GM21576 (cell line): ENCODE data around the gene NF1.
"Not testable (repeated sequence)": the region's sequence is repeated elsewhere in the genome, so short reads cannot be mapped to it uniquely, and the experiment has no call there.

Source experiments
- ATAC-seq: cut with Tn5 transposase; IDR thresholded peaks from one replicate; pipeline ENCODE4 v1.9.1; 2021; ENCODE audit warnings: mild to moderate bottlenecking, moderate library complexity; ENCODE audit not compliant: unreplicated experiment

NF1 gene

DNA sequence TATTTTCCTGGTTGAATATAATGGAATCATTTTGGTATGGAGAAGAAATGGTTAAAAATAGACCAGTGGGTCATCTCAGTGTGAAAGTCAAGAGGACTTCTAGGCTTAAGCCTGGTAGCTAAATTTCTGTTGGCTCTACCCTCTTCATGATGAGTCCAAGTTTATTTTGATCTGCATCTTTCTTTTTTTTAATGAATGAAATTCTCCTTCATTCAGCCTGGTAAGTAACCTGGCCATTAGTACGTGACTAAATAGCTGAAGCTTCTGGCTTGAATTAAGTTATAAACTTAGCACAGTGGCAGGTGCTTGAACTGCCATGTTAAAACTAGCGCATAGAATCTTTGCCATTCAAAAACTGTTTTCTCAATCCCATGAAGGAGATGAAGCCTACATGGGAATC lies 28.0 kb downstream of the NF1 start:
- no peak for ATAC-seq

DNA sequence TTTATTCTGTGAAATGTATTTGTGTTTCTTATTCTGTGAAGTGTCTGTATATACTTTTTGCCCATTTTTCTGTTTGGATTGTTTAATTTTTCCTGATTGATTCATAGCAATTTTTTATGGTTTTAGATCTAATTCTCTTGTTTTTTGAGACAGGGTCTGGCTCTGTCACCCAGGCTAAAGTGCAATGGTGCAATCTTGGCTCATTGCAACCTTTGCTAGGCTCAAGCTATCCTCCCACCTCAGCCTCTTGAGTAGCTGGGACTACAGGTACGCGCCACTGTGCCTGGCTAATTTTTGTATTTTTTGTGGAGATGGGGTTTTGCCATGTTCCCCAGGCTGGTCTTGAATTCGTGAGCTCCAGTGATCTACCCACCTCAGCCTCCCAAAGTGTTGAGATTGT lies 31.5 kb downstream of the NF1 start:
- no peak for ATAC-seq

GRCh38 chr17:31128241-31128640 lies 33.5 kb downstream of the NF1 start:
- ATAC-seq = no peak

GRCh38 chr17:31130286-31131224 lies 35.8 kb downstream of the NF1 start:
- no peak for ATAC-seq

- ATAC-seq = no peak
Measured at GRCh38 chr17:31131299-31131698, 36.5 kb downstream of the NF1 start.

GRCh38 chr17:31132977-31133376 lies 38.2 kb downstream of the NF1 start:
- ATAC-seq = no peak

GRCh38 chr17:31134576-31134975 lies 39.8 kb downstream of the NF1 start:
- no peak for ATAC-seq

- ATAC-seq = no peak
Measured at GRCh38 chr17:31136319-31136718, 41.5 kb downstream of the NF1 start.

DNA sequence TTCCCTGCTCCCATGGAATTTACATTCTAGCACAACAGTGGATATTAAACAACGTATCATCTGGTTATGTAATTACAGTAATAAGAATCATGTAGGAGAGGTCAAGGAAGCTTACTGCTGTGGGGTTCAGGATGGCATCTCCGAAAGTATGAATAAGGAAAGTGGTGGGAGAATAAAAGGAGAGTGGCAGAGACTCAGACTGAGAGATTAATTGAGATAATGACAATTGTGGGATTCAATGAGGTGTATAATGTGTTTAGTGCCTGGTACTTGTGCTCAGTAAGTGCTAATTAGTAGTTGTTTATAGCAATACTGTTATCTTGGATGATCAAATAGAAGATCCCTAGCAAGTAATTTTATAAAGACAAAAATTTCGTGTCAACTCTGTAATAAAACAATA lies 45.3 kb downstream of the NF1 start:
- ATAC-seq = no peak

GRCh38 chr17:31144428-31144827 lies 49.7 kb downstream of the NF1 start:
- ATAC-seq = no peak

DNA sequence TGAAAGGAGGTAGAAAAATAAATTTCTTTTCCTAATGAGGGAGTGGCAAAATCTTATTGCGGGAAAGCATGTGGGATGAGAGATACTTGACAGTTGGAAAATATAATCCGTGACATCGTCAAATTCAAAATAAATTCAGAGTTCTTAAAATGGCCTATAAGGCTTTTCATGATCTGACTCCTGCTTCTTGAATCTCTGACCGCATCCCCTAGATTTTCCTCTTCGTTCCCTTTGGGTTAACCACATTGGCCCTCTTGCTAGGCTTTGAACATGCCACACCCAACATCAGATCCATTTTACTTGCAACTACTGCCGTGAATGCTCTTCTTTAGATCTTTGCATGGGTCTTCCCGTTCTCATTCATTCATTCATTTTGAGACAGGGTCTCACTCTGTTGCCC lies 50.1 kb downstream of the NF1 start:
- no peak for ATAC-seq

DNA sequence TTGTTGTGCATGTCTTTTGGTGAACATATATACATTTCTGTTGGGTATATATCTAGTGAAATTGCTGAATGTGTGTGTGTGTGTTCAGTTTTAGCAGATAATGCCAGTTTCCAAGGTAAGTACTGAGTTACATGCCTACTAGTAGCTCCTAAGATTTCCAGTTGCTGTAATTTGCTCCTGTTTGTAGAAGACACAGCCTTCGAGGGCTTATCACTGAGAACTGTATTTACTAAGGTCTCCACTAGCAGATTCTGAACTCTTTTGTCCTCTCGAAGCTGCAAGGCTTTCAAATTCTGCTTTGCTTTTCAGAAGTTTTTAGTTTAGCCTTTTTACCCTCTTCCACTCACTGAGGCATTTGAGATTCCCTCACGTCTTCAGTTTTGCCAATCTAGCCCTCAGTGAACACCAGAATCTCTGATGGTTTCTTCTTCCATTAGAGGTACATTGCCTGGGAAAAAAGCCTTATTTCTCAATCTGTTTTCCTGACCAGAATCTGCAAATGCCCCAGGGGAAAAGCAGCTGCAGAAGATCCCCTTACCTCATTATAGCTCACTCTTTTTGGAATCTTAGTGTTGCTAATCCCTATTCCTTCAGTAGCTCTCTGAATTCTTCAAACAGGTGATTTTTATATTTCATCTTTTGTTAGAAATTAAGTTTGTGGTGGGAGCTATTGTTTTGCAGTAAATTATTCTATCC lies 52.9 kb downstream of the NF1 start:
- ATAC-seq = no peak

GRCh38 chr17:31148205-31148604 lies 53.4 kb downstream of the NF1 start:
- no peak for ATAC-seq

DNA sequence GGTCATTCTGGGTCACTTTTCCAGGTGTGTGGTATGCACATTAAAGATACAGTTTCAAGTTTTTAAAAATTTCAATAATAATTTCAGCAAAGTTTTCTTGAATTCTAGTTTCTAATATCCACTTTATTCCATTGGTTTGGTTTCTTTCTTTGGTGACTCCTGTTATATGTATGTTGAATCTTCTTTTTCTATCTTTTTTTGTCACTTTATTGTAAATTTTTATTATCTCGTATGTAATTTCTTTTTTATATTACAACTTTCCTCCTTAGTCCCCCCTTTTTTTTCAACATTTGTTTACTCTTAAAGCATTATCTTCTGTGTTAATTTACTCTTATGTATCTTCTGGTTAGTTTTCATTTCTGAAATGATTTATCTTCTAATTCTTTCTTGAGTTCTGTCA lies 57.5 kb downstream of the NF1 start:
- ATAC-seq = no peak

- no peak for ATAC-seq
Measured at GRCh38 chr17:31155208-31155810, 60.5 kb downstream of the NF1 start.

GRCh38 chr17:31156326-31156725 lies 61.5 kb downstream of the NF1 start:
- no peak for ATAC-seq

- not testable (repeated sequence) for ATAC-seq
Measured at GRCh38 chr17:31156864-31157263, 62.1 kb downstream of the NF1 start.

DNA sequence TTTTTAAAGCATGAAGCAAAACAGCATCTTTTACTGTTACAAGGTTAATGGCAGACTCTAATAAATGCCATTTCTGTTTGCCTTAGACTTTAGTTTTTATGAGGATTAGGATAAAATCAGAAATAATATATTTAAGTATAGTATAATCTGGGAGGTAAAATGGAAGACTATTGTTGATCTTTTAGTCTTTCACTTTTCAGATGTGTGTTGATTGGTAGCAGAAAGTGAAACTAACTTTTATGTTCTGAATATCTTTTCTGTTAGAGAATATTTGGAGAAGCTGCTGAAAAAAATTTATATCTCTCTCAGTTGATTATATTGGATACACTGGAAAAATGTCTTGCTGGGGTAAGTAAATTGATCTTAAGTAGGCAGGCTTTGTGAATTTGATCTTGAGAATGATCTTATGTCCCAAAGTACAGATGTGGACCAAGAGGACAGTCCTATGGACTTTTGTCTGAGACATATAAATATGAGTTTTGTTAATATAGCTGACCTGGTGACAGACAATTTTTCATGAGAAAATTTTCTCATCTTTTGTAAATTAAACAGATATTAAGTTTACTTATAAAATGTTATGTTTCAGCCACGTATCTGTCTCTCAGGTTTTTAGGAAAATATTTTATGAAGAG lies 64.1 kb downstream of the NF1 start:
- no peak for ATAC-seq

GRCh38 chr17:31163091-31163781 lies 68.5 kb downstream of the NF1 start:
- no peak for ATAC-seq

GRCh38 chr17:31167111-31167510 lies 72.3 kb downstream of the NF1 start:
- ATAC-seq = no peak

DNA sequence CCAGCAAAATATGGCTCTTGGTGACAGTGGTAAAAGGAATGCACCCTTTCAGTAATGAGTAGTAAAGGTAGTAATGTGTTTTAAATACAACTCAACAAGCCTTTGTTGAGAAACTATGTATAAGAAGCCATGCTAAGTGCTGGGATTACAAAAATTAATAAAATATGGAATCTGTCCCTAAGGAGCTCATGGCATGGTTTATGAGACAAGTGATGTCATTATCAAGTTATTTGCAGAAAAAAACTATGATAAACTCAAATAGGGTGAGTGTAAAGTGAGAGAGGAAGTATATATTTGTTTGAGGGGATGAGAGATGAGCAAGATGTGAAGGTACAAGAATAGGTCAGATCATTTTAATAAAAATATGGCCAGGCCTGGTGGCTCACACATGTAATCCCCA lies 76.9 kb downstream of the NF1 start:
- ATAC-seq = no peak
